Naive thymus-derived CD4-positive, alpha-beta T cell (primary cell): ENCODE measurements around the gene CCDC134. TPM values are rescaled to one million over a fixed set of nuclear protein-coding genes. Genes with fewer than 3 reads are reported as not detected.
A peak's percentile ranks its signal among the peaks of the same experiment; 100 is the strongest.

Source experiments
- ATAC-seq: fragments of 150-1000 bp; cut with Tn5 transposase; 2 replicates; pipeline ENCODE4 v1.10.0; 2021; ENCODE audit warnings: mild to moderate bottlenecking, moderate library complexity
- CTCF ChIA-PET: fragments of 350-600 bp; sonication (Branson Sonifier 250); formaldehyde crosslinking; loops from one replicate; lab custom pipeline; 2021; ENCODE audit warnings: antibody characterized with exemption; lab: Charles Lee
- POLR2A ChIA-PET: fragments of 350-600 bp; sonication (Branson Sonifier 250); formaldehyde crosslinking; loops from one replicate; lab custom pipeline; 2021; ENCODE audit warnings: antibody characterized with exemption, inconsistent platforms; lab: Charles Lee
- DNase-seq, 9 donors: peaks; one replicate each; pipeline versions ENCODE4 v3.0.0 to v3.0.0-alpha.2; 2020 to 2022; ENCODE audit warnings: mixed read lengths in 1 of 9
- H3K27ac ChIP-seq: one replicate; pipeline ENCODE4 v1.7.0; 2013; ENCODE audit warnings: mild to moderate bottlenecking, low read depth, low read length, moderate library complexity
- H3K27me3 ChIP-seq, 2 donors: one replicate each; pipeline ENCODE4 v1.7.0; 2013; ENCODE audit warnings: low read length in 2 of 2, mild to moderate bottlenecking in 2 of 2, moderate library complexity in 2 of 2; ENCODE audit not compliant: control insufficient read depth in 2 of 2, insufficient read depth in 2 of 2
- H3K36me3 ChIP-seq, 3 experiments: 1 replicate in 2 of 3; 2 replicates in 1 of 3; pipeline ENCODE4 v1.7.0; 2013; ENCODE audit warnings: low read length in 3 of 3, mild to moderate bottlenecking in 3 of 3, moderate library complexity in 1 of 3; ENCODE audit not compliant: insufficient read depth in 3 of 3, control insufficient read depth in 2 of 3
- H3K4me1 ChIP-seq, 2 donors: one replicate each; pipeline ENCODE4 v1.7.0; 2013; ENCODE audit warnings: low read length in 2 of 2, mild to moderate bottlenecking in 2 of 2, moderate library complexity in 1 of 2; ENCODE audit not compliant: control insufficient read depth in 2 of 2, insufficient read depth in 2 of 2
- H3K4me3 ChIP-seq: 2 replicates; pipeline ENCODE4 v1.7.0; 2013; ENCODE audit warnings: mild to moderate bottlenecking, low read length
- H3K9me3 ChIP-seq, 3 experiments: 1 replicate in 2 of 3; 2 replicates in 1 of 3; pipeline ENCODE4 v1.7.0; 2013; ENCODE audit warnings: low read length in 3 of 3; ENCODE audit not compliant: control insufficient read depth in 2 of 3
- H3K27ac Mint-ChIP-seq, 9 donors: one replicate each; pipeline ENCODE4 v1.8.0; 2020 to 2022; ENCODE audit warnings: mixed read lengths in 9 of 9, mild to moderate bottlenecking in 8 of 9, moderate library complexity in 5 of 9, inconsistent platforms in 2 of 9
- H3K27me3 Mint-ChIP-seq, 5 donors: one replicate each; pipeline ENCODE4 v1.8.0; 2021 to 2022; ENCODE audit warnings: mixed read lengths in 5 of 5, mild to moderate bottlenecking in 1 of 5
- H3K36me3 Mint-ChIP-seq, 5 donors: one replicate each; pipeline ENCODE4 v1.8.0; 2020 to 2022; ENCODE audit warnings: mixed read lengths in 5 of 5, mild to moderate bottlenecking in 3 of 5, inconsistent platforms in 1 of 5
- H3K4me1 Mint-ChIP-seq, 7 donors: one replicate each; pipeline ENCODE4 v1.8.0; 2020 to 2022; ENCODE audit warnings: mixed read lengths in 7 of 7, mild to moderate bottlenecking in 3 of 7, inconsistent platforms in 1 of 7
- H3K4me3 Mint-ChIP-seq, 10 donors: one replicate each; pipeline ENCODE4 v1.8.0; 2020 to 2022; ENCODE audit warnings: mild to moderate bottlenecking in 10 of 10, mixed read lengths in 10 of 10, moderate library complexity in 6 of 10, inconsistent platforms in 2 of 10
- H3K9me3 Mint-ChIP-seq, 11 donors: one replicate each; pipeline ENCODE4 v1.8.0; 2020 to 2022; ENCODE audit warnings: mixed read lengths in 11 of 11, mild to moderate bottlenecking in 4 of 11, inconsistent platforms in 1 of 11, moderate library complexity in 1 of 11
- intact Hi-C, 2 donors: fragments of 100-400 bp; cut with micrococcal nuclease; formaldehyde crosslinking; loops; one replicate each; pipeline ENCODE4 v1.15.1; 2023
- polyA plus RNA-seq, 2 donors: library from polyadenylated mRNA; unstranded; fragments of 300-500 nt; fragmentation: Illumina TruSeq; gene quantifications; one replicate each; pipeline ENCODE4 v1.2.3, GENCODE V29; 2021
- total RNA-seq, 6 experiments: library from RNA in 5 of 6; stranded (reverse) in 5 of 6; gene quantifications; 1 replicate in 5 of 6; 2 replicates in 1 of 6; pipeline ENCODE4 v1.2.3 and lab custom pipeline; 2021 to 2026

The CCDC134 gene
- total and polyA plus RNA-seq, 7 experiments from 2014 or later: 4.5 to 22.8 (median 16.4) TPM

DNA sequence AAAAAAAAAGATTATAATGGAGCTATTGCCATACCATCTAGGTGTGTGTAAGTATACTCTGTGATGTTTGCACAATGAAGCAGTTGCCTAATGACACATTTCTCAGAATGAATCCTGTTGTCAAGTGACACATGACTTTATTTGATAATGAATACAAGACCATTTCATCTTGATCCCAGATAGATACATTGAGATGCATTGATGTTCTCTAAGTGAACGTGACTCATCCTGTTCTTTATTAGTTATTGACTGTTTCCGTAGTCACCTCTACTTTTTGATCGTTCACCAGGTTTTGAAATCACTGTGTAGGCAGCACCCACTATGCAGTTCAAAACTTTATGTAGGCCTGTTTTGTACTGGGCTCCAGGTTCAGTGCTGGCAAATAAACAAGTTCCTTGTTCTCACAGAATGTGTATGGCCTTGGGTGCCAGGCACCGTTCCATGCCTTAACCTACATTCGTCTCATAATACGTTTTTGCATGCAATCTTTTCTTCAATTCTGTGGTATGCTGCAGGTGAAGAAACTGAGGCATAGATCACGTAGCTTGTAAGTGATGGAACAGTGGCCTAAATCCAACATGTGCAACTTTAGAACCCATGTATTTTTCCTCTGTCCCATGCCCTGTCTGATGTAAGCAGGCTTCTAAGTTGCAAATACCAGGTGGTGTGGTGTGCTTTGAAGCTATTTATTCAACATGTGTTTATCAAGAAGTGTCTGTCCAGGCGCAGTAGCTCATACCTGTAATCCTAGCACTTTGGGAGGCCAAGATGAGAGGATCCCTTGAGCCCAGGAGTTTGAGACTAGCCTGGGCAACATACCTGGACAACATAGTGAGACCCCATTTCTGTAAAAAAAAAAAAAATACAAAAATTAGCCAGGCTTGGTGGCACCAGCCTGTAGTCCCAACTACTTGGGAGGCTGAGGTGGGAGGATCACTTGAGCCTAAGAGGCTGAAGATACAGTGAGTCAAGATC is 42.8 kb downstream of the CCDC134 start:
- H3K4me1 ChIP-seq: peaks cover 2 to 13% of the 10 kb centered on the region in 2 donors
- Mint-ChIP-seq H3K36me3 (peaks cover 0 to 18% (median 3%) of the 10 kb centered on the region in 5 donors), H3K27ac (peak overlapping the region in 4 of 9 donors; percentile 2 to 60 (median 27)), H3K9me3 (no peaks in the 10 kb centered on the region), H3K4me3 (peak overlapping the region in 1 of 10 donors; percentile 23), H3K4me1 (peaks cover 38 to 82% (median 71%) of the 10 kb centered on the region in 7 donors), H3K27me3 (no peaks in the 10 kb centered on the region)
- H3K27me3 ChIP-seq: no peaks in the 10 kb centered on the region
- H3K36me3 ChIP-seq: no peaks in the 10 kb centered on the region
- H3K27ac ChIP-seq: no peak overlapping the region
- ATAC-seq (no peak), DNase-seq (peak in 1 of 9 donors; percentile 30)
- POLR2A ChIA-PET: interaction anchor here (2.5 to 3.6 kb wide), 2 partner anchors 10 to 62 kb away, joined by 8 to 22 read pairs; partner anchors contain the start of gene SREBF2
- no peak overlapping the region for H3K4me3 ChIP-seq
- intact Hi-C loops: no loop called here
- CTCF ChIA-PET: interaction anchor here (1.0 to 1.2 kb wide), 2 partner anchors 16 to 76 kb away, joined by 3 read pairs; no protein-coding TSS in a partner anchor
- H3K9me3 ChIP-seq: no peaks in the 10 kb centered on the region

DNA sequence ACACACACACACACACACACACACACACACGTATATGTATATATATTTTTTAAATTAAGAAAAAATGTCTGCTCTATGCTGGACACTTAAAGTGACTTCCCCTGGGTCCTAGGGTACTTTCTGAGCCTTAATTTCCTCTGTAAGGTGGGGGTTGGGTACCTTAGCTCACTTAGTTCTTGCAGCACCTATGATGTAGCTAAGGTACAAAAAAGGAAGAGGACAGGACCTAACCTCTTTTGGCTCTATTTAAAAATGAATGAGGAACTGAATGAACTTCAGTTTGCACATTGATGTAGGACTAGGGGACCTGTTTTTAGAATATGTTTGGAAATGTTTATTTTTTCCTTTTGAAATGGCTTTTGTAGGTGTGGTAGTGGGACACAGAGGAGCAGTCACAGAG is 43.6 kb downstream of the CCDC134 start:
- no peaks in the 10 kb centered on the region for H3K9me3 Mint-ChIP-seq
- Histone ChIP-seq H3K9me3 (no peaks in the 10 kb centered on the region), H3K36me3 (no peaks in the 10 kb centered on the region), H3K27me3 (no peaks in the 10 kb centered on the region), H3K4me3 (no peak overlapping the region), H3K4me1 (peaks cover 4 to 17% of the 10 kb centered on the region in 2 donors), H3K27ac (no peak overlapping the region)
- peak overlapping the region in 1 of 10 donors; percentile 20 for H3K4me3 Mint-ChIP-seq
- H3K36me3 Mint-ChIP-seq: peaks cover 0 to 15% (median 3%) of the 10 kb centered on the region in 5 donors
- no peaks in the 10 kb centered on the region for H3K27me3 Mint-ChIP-seq
- H3K27ac Mint-ChIP-seq: peak overlapping the region in 4 of 9 donors; percentile 36 to 69 (median 66)
- DNase-seq (no peak), ATAC-seq (no peak)
- ChIA-PET CTCF (interaction anchor here (1.1 to 1.2 kb wide), 2 partner anchors 13 to 15 kb away, joined by 3 to 5 read pairs; no protein-coding TSS in a partner anchor), POLR2A (interaction anchor here (1.1 to 3.6 kb wide), 3 partner anchors 11 to 43 kb away, joined by 3 to 22 read pairs (median 3); partner anchors contain the start of gene SREBF2)
- intact Hi-C loops: no loop called here
- peaks cover 34 to 81% (median 68%) of the 10 kb centered on the region in 7 donors for H3K4me1 Mint-ChIP-seq

- ChIA-PET CTCF (interaction anchor here (1.1 kb wide), 1 partner anchor 13 kb away, joined by 5 read pairs; no protein-coding TSS in a partner anchor), POLR2A (interaction anchor here (0.6 to 3.6 kb wide), 4 partner anchors 10 to 43 kb away, joined by 3 to 22 read pairs (median 4); partner anchors contain the start of gene SREBF2)
- H3K27ac Mint-ChIP-seq: peak overlapping the region in 2 of 9 donors; percentile 69 to 71
- Histone ChIP-seq H3K36me3 (no peaks in the 10 kb centered on the region), H3K4me1 (peaks cover 4 to 17% of the 10 kb centered on the region in 2 donors), H3K4me3 (no peak overlapping the region), H3K9me3 (no peaks in the 10 kb centered on the region), H3K27ac (no peak overlapping the region), H3K27me3 (no peaks in the 10 kb centered on the region)
- H3K4me3 Mint-ChIP-seq: peak overlapping the region in 1 of 10 donors; percentile 20
- no peak for DNase-seq
- no peaks in the 10 kb centered on the region for H3K27me3 Mint-ChIP-seq
- ATAC-seq: no peak
- H3K9me3 Mint-ChIP-seq: no peaks in the 10 kb centered on the region
- intact Hi-C loops: no loop called here
- peaks cover 30 to 76% (median 64%) of the 10 kb centered on the region in 7 donors for H3K4me1 Mint-ChIP-seq
- peaks cover 0 to 12% (median 3%) of the 10 kb centered on the region in 5 donors for H3K36me3 Mint-ChIP-seq
Measured at GRCh38 chr22:41844513-41844912, 44.0 kb downstream of the CCDC134 start.

GRCh38 chr22:41845380-41846267 is 45.1 kb downstream of the CCDC134 start:
- DNase-seq: no peak
- H3K27me3 ChIP-seq: no peaks in the 10 kb centered on the region
- peaks cover 4 to 17% of the 10 kb centered on the region in 2 donors for H3K4me1 ChIP-seq
- H3K9me3 Mint-ChIP-seq: no peaks in the 10 kb centered on the region
- H3K27ac Mint-ChIP-seq: peak overlapping the region in 7 of 9 donors; percentile 3 to 56 (median 26)
- intact Hi-C loops: no loop called here
- no peak overlapping the region for H3K4me3 ChIP-seq
- ATAC-seq: no peak
- H3K4me1 Mint-ChIP-seq: peaks cover 29 to 69% (median 59%) of the 10 kb centered on the region in 7 donors
- H3K9me3 ChIP-seq: no peaks in the 10 kb centered on the region
- H3K4me3 Mint-ChIP-seq: no peak overlapping the region
- ChIA-PET POLR2A (interaction anchor here (1.4 to 3.6 kb wide), 2 partner anchors 12 to 44 kb away, joined by 3 to 22 read pairs; partner anchors contain the start of gene SREBF2), CTCF (interaction anchor here (1.0 to 2.6 kb wide), 2 partner anchors 11 to 179 kb away, joined by 4 to 12 read pairs; no protein-coding TSS in a partner anchor)
- no peaks in the 10 kb centered on the region for H3K27me3 Mint-ChIP-seq
- peaks cover 0 to 8% (median 0%) of the 10 kb centered on the region in 5 donors for H3K36me3 Mint-ChIP-seq
- no peak overlapping the region for H3K27ac ChIP-seq
- H3K36me3 ChIP-seq: no peaks in the 10 kb centered on the region

- Mint-ChIP-seq H3K4me1 (peaks cover 28 to 61% (median 55%) of the 10 kb centered on the region in 7 donors), H3K27ac (peak overlapping the region in 7 of 9 donors; percentile 11 to 77 (median 43)), H3K36me3 (peaks cover 0 to 8% (median 0%) of the 10 kb centered on the region in 5 donors), H3K4me3 (peak overlapping the region in 1 of 10 donors; percentile 5), H3K9me3 (no peaks in the 10 kb centered on the region), H3K27me3 (no peaks in the 10 kb centered on the region)
- intact Hi-C loops: no loop called here
- POLR2A ChIA-PET: interaction anchor here (0.6 kb wide), 1 partner anchor 15 kb away, joined by 3 read pairs; no protein-coding TSS in a partner anchor
- Histone ChIP-seq H3K4me3 (no peak overlapping the region), H3K27me3 (no peaks in the 10 kb centered on the region), H3K4me1 (peaks cover 4 to 17% of the 10 kb centered on the region in 2 donors), H3K9me3 (no peaks in the 10 kb centered on the region), H3K27ac (no peak overlapping the region), H3K36me3 (no peaks in the 10 kb centered on the region)
- DNase-seq: no peak
- ATAC-seq: no peak
- CTCF ChIA-PET: interaction anchor here (1.0 to 2.6 kb wide), 2 partner anchors 11 to 179 kb away, joined by 4 to 12 read pairs; no protein-coding TSS in a partner anchor
Measured at GRCh38 chr22:41846268-41846987, 45.9 kb downstream of the CCDC134 start.
